Measurements from ENCODE around the gene RBL1.

RBL1 gene

DNA sequence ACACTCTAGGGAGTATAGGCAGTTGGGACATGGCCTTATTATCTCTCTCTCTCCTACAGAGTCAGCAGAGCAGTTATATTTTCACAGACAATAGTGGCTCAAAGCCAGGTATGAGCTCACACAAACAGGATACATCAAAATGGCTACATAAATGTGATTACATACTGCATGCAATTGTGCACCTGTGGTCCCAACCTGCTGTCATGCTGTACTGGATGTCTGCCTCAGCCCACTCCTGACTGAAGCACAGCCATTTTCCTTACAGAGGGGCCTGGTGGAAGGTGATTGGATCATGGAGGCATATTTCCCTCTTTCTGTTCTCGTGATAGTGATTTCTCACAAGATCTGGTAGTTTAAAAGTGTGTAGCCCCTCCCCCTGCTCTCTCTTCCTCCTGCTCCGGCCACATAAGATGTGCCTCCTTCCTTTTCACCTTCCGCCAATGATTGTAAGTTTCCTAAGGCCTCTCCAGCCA is 107.3 kb downstream of the RBL1 start:
- TF ChIP-seq GABPA (IDR thresholded peaks at IDR 0.05; ENCODE audit: low read depth) (no peak), POLR2AphosphoS5 (IDR thresholded peaks at IDR 0.05; ENCODE audit: low read depth) (no peak), SPI1 (IDR thresholded peaks at IDR 0.05; ENCODE audit: borderline replicate concordance, low read depth) (no peak)
- TF ChIP-seq, protein P1, sequence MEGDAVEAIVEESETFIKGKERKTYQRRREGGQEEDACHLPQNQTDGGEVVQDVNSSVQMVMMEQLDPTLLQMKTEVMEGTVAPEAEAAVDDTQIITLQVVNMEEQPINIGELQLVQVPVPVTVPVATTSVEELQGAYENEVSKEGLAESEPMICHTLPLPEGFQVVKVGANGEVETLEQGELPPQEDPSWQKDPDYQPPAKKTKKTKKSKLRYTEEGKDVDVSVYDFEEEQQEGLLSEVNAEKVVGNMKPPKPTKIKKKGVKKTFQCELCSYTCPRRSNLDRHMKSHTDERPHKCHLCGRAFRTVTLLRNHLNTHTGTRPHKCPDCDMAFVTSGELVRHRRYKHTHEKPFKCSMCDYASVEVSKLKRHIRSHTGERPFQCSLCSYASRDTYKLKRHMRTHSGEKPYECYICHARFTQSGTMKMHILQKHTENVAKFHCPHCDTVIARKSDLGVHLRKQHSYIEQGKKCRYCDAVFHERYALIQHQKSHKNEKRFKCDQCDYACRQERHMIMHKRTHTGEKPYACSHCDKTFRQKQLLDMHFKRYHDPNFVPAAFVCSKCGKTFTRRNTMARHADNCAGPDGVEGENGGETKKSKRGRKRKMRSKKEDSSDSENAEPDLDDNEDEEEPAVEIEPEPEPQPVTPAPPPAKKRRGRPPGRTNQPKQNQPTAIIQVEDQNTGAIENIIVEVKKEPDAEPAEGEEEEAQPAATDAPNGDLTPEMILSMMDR (IDR thresholded peaks at IDR 0.05; ENCODE audit: insufficient read depth, low read length) = no peak
- TF ChIP-seq, protein P2, sequence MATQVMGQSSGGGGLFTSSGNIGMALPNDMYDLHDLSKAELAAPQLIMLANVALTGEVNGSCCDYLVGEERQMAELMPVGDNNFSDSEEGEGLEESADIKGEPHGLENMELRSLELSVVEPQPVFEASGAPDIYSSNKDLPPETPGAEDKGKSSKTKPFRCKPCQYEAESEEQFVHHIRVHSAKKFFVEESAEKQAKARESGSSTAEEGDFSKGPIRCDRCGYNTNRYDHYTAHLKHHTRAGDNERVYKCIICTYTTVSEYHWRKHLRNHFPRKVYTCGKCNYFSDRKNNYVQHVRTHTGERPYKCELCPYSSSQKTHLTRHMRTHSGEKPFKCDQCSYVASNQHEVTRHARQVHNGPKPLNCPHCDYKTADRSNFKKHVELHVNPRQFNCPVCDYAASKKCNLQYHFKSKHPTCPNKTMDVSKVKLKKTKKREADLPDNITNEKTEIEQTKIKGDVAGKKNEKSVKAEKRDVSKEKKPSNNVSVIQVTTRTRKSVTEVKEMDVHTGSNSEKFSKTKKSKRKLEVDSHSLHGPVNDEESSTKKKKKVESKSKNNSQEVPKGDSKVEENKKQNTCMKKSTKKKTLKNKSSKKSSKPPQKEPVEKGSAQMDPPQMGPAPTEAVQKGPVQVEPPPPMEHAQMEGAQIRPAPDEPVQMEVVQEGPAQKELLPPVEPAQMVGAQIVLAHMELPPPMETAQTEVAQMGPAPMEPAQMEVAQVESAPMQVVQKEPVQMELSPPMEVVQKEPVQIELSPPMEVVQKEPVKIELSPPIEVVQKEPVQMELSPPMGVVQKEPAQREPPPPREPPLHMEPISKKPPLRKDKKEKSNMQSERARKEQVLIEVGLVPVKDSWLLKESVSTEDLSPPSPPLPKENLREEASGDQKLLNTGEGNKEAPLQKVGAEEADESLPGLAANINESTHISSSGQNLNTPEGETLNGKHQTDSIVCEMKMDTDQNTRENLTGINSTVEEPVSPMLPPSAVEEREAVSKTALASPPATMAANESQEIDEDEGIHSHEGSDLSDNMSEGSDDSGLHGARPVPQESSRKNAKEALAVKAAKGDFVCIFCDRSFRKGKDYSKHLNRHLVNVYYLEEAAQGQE (IDR thresholded peaks at IDR 0.05; ENCODE audit: insufficient replicate concordance, low read depth) = no peak
- Histone ChIP-seq H3K4me3 (replicated peaks; ENCODE audit: insufficient read depth, low read length) (no peak overlapping the region), H3K27me3 (ENCODE audit: insufficient read depth, poor library complexity, severe bottlenecking) (no peaks in the 10 kb centered on the region), H3K27ac (replicated peaks) (no peak overlapping the region)
- peak in 1 of 2 experiments; percentile 58 for DNase-seq (ENCODE audit: low read depth in 1 of 2, low spot score in 1 of 2)

DNA sequence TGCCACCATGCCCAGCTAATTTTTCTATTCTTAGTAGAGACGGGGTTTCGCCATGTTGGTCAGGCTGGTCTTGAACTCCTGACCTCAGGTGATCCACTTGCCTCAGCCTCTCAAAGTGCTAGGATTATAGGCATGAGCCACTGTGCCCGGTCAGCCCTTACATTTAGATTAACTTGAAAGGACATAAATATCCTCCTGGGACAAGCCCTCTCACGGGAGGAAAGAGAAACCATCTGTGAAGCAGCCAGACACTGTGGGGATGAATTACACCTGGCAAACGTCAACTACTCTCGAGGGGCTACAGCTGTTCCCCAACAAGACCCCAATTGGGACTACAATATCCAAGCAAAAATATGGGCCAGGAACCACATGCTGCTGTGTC is 111.5 kb downstream of the RBL1 start:
- DNase-seq (ENCODE audit: low read depth in 1 of 2, low spot score in 1 of 2) = no peak

DNA sequence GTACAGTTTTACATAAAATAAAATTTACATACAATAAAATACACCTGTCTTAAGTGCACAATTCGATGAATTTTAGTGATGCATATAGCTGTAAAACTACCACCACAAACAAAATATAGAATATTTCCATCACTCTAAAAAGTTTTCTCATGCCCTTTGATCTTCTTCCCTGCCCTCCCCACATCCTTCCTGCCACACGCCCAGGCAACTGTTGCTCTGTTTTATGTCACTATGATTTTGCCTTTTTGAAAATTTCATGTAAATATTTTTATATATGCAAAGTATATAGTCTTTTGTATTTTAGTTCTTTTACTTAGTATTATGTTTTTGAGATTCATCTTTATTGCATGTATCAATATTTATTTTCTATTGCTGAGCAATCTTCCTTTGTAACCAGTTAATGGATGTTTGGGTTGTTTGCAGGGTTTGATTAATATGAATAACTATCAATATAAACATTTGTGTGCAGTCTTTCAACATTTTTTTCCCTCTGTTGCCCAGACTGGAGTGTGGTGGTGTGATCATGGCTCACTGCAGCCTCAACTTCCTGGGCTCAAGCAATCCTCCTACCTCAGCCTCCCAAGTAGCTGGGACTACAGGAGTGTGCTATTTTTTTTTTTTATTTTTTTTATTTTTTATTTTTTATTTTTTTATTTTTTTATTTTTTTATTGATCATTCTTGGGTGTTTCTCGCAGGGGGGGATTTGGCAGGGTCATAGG is 120.5 kb downstream of the RBL1 start:
- Histone ChIP-seq H3K4me3 (replicated peaks; ENCODE audit: insufficient read depth, low read length) (no peak overlapping the region), H3K27ac (replicated peaks) (no peak overlapping the region), H3K27me3 (ENCODE audit: insufficient read depth, poor library complexity, severe bottlenecking) (no peaks in the 10 kb centered on the region)
- TF ChIP-seq GABPA (IDR thresholded peaks at IDR 0.05; ENCODE audit: low read depth) (no peak), SPI1 (IDR thresholded peaks at IDR 0.05; ENCODE audit: borderline replicate concordance, low read depth) (no peak), POLR2AphosphoS5 (IDR thresholded peaks at IDR 0.05; ENCODE audit: low read depth) (no peak)
- TF ChIP-seq, protein P1 (IDR thresholded peaks at IDR 0.05; ENCODE audit: insufficient read depth, low read length) = no peak
- TF ChIP-seq, protein P2 (IDR thresholded peaks at IDR 0.05; ENCODE audit: insufficient replicate concordance, low read depth) = no peak
- DNase-seq (ENCODE audit: low read depth in 1 of 2, low spot score in 1 of 2) = no peak

More for the DNA sequence above, 111.5 kb downstream of the RBL1 start:
- Histone ChIP-seq H3K4me3 (replicated peaks; ENCODE audit: insufficient read depth, low read length) (no peak overlapping the region), H3K27me3 (ENCODE audit: insufficient read depth, poor library complexity, severe bottlenecking) (no peaks in the 10 kb centered on the region), H3K27ac (replicated peaks) (no peak overlapping the region)
- TF ChIP-seq POLR2AphosphoS5 (IDR thresholded peaks at IDR 0.05; ENCODE audit: low read depth) = no peak
- no peak for TF ChIP-seq GABPA (IDR thresholded peaks at IDR 0.05; ENCODE audit: low read depth)
- TF ChIP-seq, protein P1 (IDR thresholded peaks at IDR 0.05; ENCODE audit: insufficient read depth, low read length) = no peak
- TF ChIP-seq, protein P2 (IDR thresholded peaks at IDR 0.05; ENCODE audit: insufficient replicate concordance, low read depth) = no peak
- no peak for TF ChIP-seq SPI1 (IDR thresholded peaks at IDR 0.05; ENCODE audit: borderline replicate concordance, low read depth)
